ENCODE results near the gene SRD5A3. TPM values are rescaled to one million over a fixed set of nuclear protein-coding genes. Genes with fewer than 3 reads are reported as not detected.

Gene SRD5A3

Small RNAs within 50 kb of the gene (small RNA-seq; reads per million reads assigned to genes)
- not detected for gene RF00019 (ENCODE audit: insufficient read depth)

All from neuronal stem cell (in vitro differentiated cells).